Vagina (tissue), 2 donors: Measurements from ENCODE around the gene ASB13. TPM values are rescaled to one million over a fixed set of nuclear protein-coding genes. Genes with fewer than 3 reads are reported as not detected.

Source experiments
- DNase-seq, 2 donors: peaks; one replicate each; pipeline ENCODE4 v3.0.0-alpha.2; 2017; ENCODE audit errors: extremely low spot score in 2 of 2
- H3K27ac ChIP-seq: fragments of 200-600 bp; sonication (generic); one replicate; pipeline ENCODE4 v1.5.1; 2019
- H3K27me3 ChIP-seq: fragments of 200-600 bp; sonication (generic); one replicate; pipeline ENCODE4 v1.5.1; 2019
- H3K36me3 ChIP-seq, 2 donors: fragments of 200-600 bp; sonication (generic); one replicate each; pipeline ENCODE4 v1.5.1; 2017 to 2019
- H3K4me1 ChIP-seq: fragments of 200-600 bp; sonication (generic); one replicate; pipeline ENCODE4 v1.5.1; 2019
- H3K4me3 ChIP-seq, 2 donors: fragments of 200-600 bp; sonication (generic); 1 replicate in 1 of 2; 2 replicates in 1 of 2; pipeline ENCODE4 v1.5.1; 2016 to 2019
- H3K9me3 ChIP-seq: fragments of 200-600 bp; sonication (generic); one replicate; pipeline ENCODE4 v1.5.1; 2019
- POLR2A ChIP-seq, 2 donors: fragments of 450-650 bp; IDR thresholded peaks; one replicate each; pipeline ENCODE4 v1.6.1; 2017; ENCODE audit warnings: antibody characterized with exemption in 2 of 2, mild to moderate bottlenecking in 2 of 2, moderate library complexity in 2 of 2
- POLR2AphosphoS5 ChIP-seq, 2 donors: sonication (generic); formaldehyde crosslinking; IDR thresholded peaks; one replicate each; pipeline ENCODE4 v1.9.0; 2017; ENCODE audit warnings: antibody characterized with exemption in 2 of 2, mild to moderate bottlenecking in 2 of 2, low read depth in 1 of 2; ENCODE audit not compliant: insufficient read depth in 1 of 2
- intact Hi-C: fragments of 100-400 bp; cut with DNase I; formaldehyde crosslinking; loops from one replicate; pipeline ENCODE4 v1.15.1; 2023
- total RNA-seq: library from RNA; depleted of rRNA; stranded (reverse); fragments of >200 nt; gene quantifications from one replicate; pipeline ENCODE4 v1.2.3, GENCODE V29; 2016
- TF ChIP-seq, protein P1 (sequence below), 3 experiments: fragments of 450-650 bp in 2 of 3; fragments of 200-600 bp in 1 of 3; sonication (generic) in 1 of 3; IDR thresholded peaks; one replicate each; pipeline ENCODE4 v1.5.1; 2017 to 2019; ENCODE audit warnings: antibody characterized with exemption in 3 of 3, mild to moderate bottlenecking in 2 of 3, moderate library complexity in 2 of 3

The ASB13 gene
- total RNA-seq, 1 donor from 2014 or later, result 17.4 TPM

DNA sequence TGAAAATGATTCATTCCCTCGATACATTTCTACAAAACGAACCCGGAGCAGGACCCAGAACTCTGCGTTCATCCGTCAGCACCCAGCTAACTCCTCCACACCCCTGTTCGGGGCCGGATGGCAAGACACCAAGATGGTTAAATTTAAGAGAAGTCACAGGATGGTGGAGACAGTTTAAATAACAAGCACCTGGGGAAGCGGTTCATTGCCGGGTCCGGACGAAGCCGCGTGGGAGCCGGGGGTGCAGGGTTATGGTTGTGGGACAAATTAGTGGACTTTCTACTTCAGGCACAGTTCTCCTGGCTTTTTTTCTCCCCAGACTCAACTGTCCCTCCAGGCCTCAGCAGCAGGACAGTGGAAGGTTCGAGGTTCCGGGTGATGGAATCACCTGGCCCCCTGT, 45.4 kb downstream of the ASB13 start:
- TF ChIP-seq POLR2A (IDR thresholded peaks at IDR 0.05), result no peak
- TF ChIP-seq, protein P1, sequence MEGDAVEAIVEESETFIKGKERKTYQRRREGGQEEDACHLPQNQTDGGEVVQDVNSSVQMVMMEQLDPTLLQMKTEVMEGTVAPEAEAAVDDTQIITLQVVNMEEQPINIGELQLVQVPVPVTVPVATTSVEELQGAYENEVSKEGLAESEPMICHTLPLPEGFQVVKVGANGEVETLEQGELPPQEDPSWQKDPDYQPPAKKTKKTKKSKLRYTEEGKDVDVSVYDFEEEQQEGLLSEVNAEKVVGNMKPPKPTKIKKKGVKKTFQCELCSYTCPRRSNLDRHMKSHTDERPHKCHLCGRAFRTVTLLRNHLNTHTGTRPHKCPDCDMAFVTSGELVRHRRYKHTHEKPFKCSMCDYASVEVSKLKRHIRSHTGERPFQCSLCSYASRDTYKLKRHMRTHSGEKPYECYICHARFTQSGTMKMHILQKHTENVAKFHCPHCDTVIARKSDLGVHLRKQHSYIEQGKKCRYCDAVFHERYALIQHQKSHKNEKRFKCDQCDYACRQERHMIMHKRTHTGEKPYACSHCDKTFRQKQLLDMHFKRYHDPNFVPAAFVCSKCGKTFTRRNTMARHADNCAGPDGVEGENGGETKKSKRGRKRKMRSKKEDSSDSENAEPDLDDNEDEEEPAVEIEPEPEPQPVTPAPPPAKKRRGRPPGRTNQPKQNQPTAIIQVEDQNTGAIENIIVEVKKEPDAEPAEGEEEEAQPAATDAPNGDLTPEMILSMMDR (IDR thresholded peaks at IDR 0.05), result no peak
- no peak for TF ChIP-seq POLR2AphosphoS5 (IDR thresholded peaks at IDR 0.05; ENCODE audit: insufficient read depth in 1 of 2, low read depth in 1 of 2)

DNA sequence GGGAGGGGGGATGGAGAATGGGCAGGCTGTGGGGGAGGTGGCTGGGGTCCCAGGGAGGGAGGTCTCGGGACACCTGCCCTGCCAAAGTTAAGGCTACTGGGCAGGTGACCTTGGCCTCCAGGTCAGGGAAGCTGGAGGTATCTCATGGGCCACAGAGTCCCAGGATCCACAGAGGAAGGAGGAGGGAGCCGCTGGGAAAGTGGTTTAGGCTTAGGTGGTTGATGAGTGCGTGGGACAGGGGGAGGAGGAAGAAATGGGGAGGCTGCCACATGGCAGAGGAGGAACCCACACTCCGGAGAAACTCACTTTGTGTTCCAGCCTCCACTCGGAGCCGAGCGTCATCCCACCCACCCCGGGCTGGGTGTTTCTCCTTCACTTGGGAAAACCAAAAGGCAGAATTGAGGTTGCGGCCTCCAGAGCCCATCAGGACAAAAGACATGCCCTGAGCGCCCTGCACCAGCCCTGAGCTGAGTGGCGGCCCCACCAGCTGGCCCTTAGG, 46.1 kb downstream of the ASB13 start:
- DNase-seq, result no peak
- intact Hi-C loops, result loop anchor here (10.0 kb wide), 1 partner anchor 85 kb away; no protein-coding TSS in a partner anchor
- H3K36me3 ChIP-seq, result no peaks in the 10 kb centered on the region
- no peak overlapping the region for H3K27ac ChIP-seq
- no peaks in the 10 kb centered on the region for H3K9me3 ChIP-seq
- peaks cover 39% of the 10 kb centered on the region for H3K4me1 ChIP-seq
- no peaks in the 10 kb centered on the region for H3K27me3 ChIP-seq
- TF ChIP-seq, protein P1 (IDR thresholded peaks at IDR 0.05), result no peak
- TF ChIP-seq POLR2A (IDR thresholded peaks at IDR 0.05) (no peak), POLR2AphosphoS5 (IDR thresholded peaks at IDR 0.05; ENCODE audit: insufficient read depth in 1 of 2, low read depth in 1 of 2) (no peak)
- no peak overlapping the region for H3K4me3 ChIP-seq

More for the DNA sequence above, 45.4 kb downstream of the ASB13 start:
- Histone ChIP-seq H3K9me3 (no peaks in the 10 kb centered on the region), H3K36me3 (no peaks in the 10 kb centered on the region), H3K27ac (no peak overlapping the region), H3K27me3 (no peaks in the 10 kb centered on the region), H3K4me1 (peaks cover 39% of the 10 kb centered on the region), H3K4me3 (no peak overlapping the region)
- intact Hi-C loops, result loop anchor here (10.0 kb wide), 1 partner anchor 86 kb away; no protein-coding TSS in a partner anchor
- DNase-seq, result no peak

DNA sequence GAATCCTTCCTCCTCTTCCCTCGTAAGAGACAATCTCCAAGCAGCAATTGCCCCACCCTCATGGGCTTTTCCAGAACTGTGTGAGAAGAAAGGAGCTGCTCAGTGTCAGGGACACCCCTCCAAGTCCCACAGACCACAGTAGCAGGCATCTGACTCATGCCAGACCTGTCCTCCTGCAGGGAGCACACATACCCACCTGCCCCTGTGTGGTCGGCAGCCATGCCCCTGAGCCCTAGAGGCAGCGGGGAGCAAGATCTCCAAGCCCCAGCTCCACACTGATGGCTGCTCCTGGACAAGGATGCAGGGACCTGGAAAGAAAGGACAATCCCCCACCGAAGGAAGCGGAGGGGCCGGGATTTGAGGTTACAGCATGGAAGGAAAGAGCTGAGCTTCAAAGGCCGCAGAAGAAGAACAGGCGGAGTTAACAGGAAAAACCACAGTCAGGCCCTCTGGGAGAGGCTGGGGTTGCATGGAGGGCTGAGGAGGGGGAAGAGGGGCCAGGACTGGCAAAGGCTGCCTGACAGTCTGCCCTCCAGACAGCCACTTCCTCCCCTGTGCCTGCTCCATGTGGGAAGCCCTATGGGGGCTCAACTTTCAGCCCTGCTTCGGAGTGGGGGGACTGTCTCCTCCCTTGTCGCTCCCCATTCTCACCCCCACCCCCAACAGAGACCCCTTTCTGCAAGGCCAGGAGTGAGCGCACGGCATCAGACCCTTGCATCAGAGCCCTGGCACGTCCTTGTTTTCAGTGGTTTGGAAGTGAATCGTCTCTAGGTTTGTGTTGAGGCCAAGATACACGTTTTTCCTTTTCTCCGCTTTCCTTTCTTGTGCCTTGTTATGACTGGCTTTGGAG, 46.8 kb downstream of the ASB13 start:
- intact Hi-C loops, result loop anchor here (10.0 kb wide), 1 partner anchor 85 kb away; no protein-coding TSS in a partner anchor
- Histone ChIP-seq H3K4me1 (peaks cover 39% of the 10 kb centered on the region), H3K27ac (no peak overlapping the region)

DNA sequence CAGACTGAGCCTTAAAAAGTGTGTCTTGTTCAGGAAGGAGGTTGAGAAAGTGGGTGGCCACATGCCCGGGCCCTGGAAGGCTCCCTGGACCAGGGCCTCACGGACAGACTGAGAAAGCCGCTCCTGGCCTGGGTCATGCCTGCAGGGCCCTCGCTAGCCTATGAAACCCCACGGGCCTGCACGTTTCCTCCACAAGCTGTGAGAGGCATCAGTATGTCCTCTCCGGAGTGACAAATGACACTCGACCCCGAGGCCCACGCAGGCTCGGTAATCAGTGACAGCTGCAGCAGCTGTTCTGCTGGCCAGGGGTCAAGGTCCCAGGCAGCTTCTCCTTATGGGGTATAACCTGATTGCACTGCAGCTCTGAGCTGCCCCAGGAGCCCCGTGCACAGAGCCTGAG, 47.6 kb downstream of the ASB13 start:
- intact Hi-C loops, result no loop called here
- TF ChIP-seq POLR2AphosphoS5 (IDR thresholded peaks at IDR 0.05; ENCODE audit: insufficient read depth in 1 of 2, low read depth in 1 of 2) (no peak), POLR2A (IDR thresholded peaks at IDR 0.05) (no peak)
- TF ChIP-seq, protein P1 (IDR thresholded peaks at IDR 0.05), result no peak
- H3K27me3 ChIP-seq, result no peaks in the 10 kb centered on the region
- DNase-seq, result no peak
- H3K27ac ChIP-seq, result peak overlapping the region; percentile 33
- no peaks in the 10 kb centered on the region for H3K36me3 ChIP-seq
- H3K4me3 ChIP-seq, result no peak overlapping the region
- H3K4me1 ChIP-seq, result peaks cover 46% of the 10 kb centered on the region
- H3K9me3 ChIP-seq, result no peaks in the 10 kb centered on the region

More for the DNA sequence above, 46.8 kb downstream of the ASB13 start:
- Histone ChIP-seq H3K9me3 (no peaks in the 10 kb centered on the region), H3K27me3 (no peaks in the 10 kb centered on the region), H3K4me3 (no peak overlapping the region), H3K36me3 (no peaks in the 10 kb centered on the region)
- no peak for DNase-seq
- TF ChIP-seq POLR2AphosphoS5 (IDR thresholded peaks at IDR 0.05; ENCODE audit: insufficient read depth in 1 of 2, low read depth in 1 of 2) (no peak), POLR2A (IDR thresholded peaks at IDR 0.05) (no peak)
- TF ChIP-seq, protein P1 (IDR thresholded peaks at IDR 0.05), result no peak

DNA sequence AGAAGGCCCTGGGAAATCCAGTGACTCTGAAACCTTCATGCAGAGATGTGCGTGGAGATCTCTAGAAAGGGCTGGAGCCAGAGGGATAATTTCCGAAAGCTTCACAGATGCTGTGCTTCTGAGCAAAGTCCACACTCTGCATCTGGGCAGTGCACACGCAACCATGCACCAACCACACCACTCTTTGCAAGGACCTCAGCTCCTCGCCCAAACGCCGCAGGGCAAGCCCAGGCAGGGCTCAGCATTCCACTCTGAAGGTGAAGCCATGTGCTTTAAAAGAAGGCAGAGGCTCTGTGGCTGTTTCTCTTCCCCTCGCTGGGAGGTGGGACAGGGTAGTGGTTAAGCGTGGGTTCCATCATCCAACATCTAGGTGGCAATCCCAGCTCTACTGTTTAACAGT, 48.4 kb downstream of the ASB13 start:
- DNase-seq, result no peak
- no peak for TF ChIP-seq POLR2A (IDR thresholded peaks at IDR 0.05)
- TF ChIP-seq POLR2AphosphoS5 (IDR thresholded peaks at IDR 0.05; ENCODE audit: insufficient read depth in 1 of 2, low read depth in 1 of 2), result no peak
- TF ChIP-seq, protein P1 (IDR thresholded peaks at IDR 0.05), result no peak
- Histone ChIP-seq H3K27ac (peak overlapping the region; percentile 33), H3K9me3 (no peaks in the 10 kb centered on the region), H3K27me3 (no peaks in the 10 kb centered on the region), H3K36me3 (no peaks in the 10 kb centered on the region), H3K4me1 (peaks cover 46% of the 10 kb centered on the region), H3K4me3 (no peak overlapping the region)
- intact Hi-C loops, result no loop called here
